ENCODE data around the gene TLR1.
"Not testable (repeated sequence)": the region's sequence is repeated elsewhere in the genome, so short reads cannot be mapped to it uniquely, and the experiment has no call there.

TLR1 gene

DNA sequence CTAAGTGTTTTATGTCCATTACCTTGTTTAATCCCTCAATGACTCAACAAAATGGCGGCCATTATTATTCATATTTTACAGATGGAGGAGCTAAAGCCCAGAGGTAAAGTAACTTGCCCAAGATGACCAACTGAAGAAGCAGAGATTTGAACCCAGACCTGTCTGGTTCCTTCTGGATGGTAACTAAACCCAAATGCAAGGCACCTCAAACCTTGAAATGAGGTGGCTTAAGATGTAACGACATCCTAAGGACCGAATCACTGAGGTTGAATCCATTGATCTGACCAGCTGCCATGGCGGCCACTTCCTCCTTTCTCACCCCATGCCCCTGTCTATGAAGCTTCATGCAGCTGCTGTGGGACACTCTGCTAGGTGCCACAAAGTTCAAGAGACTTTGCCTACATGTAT, 22.7 kb downstream of the TLR1 start:
- DNase-seq (ENCODE audit: low read depth, low spot score), result no peak
- no peak overlapping the region for H3K4me3 ChIP-seq (ENCODE audit: low read length)

GRCh38 chr4:38780833-38781484, 23.6 kb downstream of the TLR1 start:
- no peak overlapping the region for H3K4me3 ChIP-seq (ENCODE audit: low read length)

GRCh38 chr4:38779790-38780189, 24.8 kb downstream of the TLR1 start:
- H3K4me3 ChIP-seq (ENCODE audit: low read length), result no peak overlapping the region
- DNase-seq (ENCODE audit: low read depth, low spot score), result no peak

More at GRCh38 chr4:38780833-38781484, 23.6 kb downstream of the TLR1 start:
- no peak for DNase-seq (ENCODE audit: low read depth, low spot score)

- DNase-seq (ENCODE audit: low read depth, low spot score); H3K4me3 ChIP-seq (ENCODE audit: low read length): not testable (repeated sequence)
These were observed 26.7 kb downstream of the TLR1 start for GRCh38 chr4:38777925-38778324.

DNA sequence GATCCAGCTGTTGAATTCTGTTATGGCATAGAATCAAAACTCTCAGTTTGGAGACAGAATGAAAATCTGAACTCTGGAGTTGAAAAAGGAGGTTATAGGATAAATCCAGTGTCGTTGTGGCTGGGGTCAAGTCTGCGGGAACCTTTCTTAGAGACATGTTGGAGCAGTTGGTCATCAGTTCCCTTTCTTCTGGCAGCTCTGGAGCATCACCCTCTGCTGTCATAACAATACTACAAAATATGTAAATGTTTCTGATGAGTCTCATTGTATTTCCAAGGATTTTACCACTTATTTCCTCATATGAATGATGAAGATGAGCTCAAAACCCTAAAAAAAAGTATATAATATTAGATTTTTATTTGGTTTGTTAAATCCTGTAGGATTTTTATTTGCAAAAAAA, 29.3 kb downstream of the TLR1 start:
- no peak overlapping the region for H3K4me3 ChIP-seq (ENCODE audit: low read length)
- DNase-seq (ENCODE audit: low read depth, low spot score), result no peak

DNA sequence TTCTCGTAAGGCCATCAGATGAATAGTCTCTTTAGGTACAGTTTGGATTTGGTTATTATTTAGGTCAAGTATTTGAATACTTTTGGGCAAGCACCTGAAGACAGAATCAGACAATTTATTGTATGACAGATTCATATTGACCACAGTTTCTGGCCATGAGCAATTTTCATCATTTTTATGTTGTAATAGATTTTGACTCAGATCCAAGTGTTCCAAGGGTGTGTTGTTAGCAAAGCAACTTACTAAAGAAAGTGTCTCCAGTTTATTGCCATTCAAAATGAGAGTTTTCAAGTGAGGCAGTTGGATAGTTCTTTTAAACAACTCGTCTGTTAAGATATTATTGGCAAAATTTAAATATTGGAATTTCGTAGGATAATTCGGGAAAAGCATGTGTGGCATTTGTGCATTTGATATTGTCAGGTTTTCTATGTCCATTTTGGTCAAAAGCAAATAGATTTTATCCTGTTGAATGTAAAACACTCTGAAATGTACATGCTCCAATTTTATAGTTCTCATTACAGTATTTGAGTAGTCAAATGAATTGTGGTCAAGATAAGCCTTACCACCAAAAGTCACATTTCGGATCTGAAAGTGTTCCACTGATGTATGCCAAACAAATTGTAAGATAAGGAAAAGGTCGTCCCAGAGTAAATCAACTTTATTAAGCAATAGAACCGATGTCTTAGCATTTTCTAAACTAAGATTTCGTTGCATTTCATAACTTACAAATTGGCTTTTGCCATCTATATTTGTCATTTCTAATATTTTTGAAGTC, 30.2 kb downstream of the TLR1 start:
- DNase-seq (ENCODE audit: low read depth, low spot score), result no peak

DNA sequence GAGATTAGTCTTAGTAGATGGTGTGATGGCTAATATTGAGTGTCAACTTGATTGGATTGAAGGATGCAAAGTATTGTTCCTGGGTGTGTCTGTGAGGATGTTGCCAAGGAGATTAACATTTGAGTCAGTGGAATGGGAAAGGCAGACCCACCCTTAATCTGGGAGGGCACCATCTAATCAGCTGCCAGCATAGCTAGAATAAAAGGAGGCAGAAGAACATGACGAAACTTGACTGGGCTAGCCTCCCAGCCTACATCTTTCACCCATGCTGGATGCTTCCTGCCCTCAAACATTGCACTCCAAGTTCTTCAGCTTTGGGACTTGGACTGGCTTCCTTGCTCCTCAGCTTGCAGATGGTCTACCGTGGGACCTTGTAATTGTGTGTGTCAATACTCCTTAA, 34.3 kb downstream of the TLR1 start:
- not testable (repeated sequence) for H3K4me3 ChIP-seq (ENCODE audit: low read length); DNase-seq (ENCODE audit: low read depth, low spot score)

More for the DNA sequence above, 30.2 kb downstream of the TLR1 start:
- H3K4me3 ChIP-seq (ENCODE audit: low read length), result no peak overlapping the region

DNA sequence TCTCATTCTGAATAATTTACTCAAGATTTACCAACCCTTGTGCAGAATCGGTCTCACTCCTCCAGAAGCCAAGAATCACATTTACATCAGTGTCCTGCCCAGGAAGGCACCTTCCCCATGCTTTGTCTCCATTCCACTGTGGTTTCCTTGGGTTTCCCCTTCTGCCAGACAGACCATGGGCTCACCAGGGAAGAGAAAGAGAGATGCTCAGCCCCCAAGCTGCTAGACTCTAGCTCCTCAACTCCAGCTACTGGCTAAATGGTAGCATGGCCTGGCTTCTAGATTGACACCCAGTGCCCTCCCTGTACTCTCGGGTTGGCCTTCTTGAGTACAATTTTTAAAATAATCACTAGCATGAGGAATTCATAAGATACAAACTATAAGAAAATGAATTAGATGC, 34.7 kb downstream of the TLR1 start:
- DNase-seq (ENCODE audit: low read depth, low spot score), result no peak
- no peak overlapping the region for H3K4me3 ChIP-seq (ENCODE audit: low read length)

DNA sequence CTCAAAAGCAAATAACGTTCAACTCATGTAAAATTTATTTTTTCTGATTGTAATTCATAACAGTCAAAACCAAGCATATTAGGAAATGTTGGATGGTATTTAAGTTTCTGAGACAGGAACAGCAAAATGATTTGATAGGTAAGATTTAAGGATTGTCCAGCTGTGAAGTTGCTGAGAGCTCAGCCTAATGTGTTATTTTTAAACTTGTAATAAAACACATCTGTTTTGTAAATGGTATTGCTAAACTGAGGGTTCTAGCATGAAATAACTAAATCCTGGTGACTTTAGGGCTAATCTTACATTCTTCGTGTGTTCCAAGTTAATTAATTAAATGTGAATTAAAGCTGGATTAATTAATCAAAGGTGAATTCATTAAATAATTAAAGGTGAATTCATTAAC, 35.1 kb downstream of the TLR1 start:
- no peak for DNase-seq (ENCODE audit: low read depth, low spot score)
- no peak overlapping the region for H3K4me3 ChIP-seq (ENCODE audit: low read length)

DNA sequence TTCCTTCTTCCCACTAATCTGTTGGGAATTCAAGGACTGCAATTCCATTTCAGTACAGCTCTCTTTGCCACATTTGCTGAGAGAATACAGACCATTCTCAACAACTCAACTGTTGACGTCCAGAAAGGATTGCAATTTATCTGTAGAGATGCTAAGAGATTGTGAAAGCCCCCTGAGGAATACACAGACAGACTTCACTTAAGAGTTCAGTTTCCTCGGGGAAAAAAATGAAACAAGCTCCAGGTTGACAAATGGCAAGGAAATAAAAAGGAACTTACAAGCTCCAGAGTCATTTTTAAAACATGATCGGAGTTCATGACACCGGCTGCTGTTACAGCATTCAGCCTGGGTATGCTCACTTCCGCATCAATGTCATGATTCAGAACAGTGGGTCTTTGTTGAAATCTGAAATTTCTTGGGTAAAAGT, 35.6 kb downstream of the TLR1 start:
- no peak overlapping the region for H3K4me3 ChIP-seq (ENCODE audit: low read length)
- no peak for DNase-seq (ENCODE audit: low read depth, low spot score)

GRCh38 chr4:38766940-38767339, 37.7 kb downstream of the TLR1 start:
- not testable (repeated sequence) for DNase-seq (ENCODE audit: low read depth, low spot score)

DNA sequence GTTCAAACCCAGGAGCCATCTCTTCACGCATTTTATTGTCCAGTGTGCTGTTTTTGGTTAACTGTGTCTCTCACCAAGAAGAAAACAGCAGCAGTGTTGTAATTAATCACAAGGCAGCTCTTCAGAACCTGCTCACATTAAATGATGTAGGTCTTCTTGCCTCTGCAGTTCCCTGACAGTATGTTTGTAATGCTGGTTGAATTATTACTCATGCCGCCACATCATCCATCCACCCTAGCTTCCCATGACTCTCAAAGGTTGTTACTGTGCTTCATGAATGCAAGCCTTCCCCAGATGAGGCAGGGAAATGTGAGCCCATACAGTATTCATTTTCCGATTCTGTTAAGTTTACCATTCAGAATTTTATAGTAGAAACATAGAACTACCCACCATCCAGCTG, 39.2 kb downstream of the TLR1 start:
- H3K4me3 ChIP-seq (ENCODE audit: low read length), result no peak overlapping the region
- no peak for DNase-seq (ENCODE audit: low read depth, low spot score)

More at GRCh38 chr4:38766940-38767339, 37.7 kb downstream of the TLR1 start:
- H3K4me3 ChIP-seq (ENCODE audit: low read length), result not testable (repeated sequence)

GRCh38 chr4:38764277-38764676, 40.3 kb downstream of the TLR1 start:
- no peak for DNase-seq (ENCODE audit: low read depth, low spot score)
- H3K4me3 ChIP-seq (ENCODE audit: low read length), result no peak overlapping the region

DNA sequence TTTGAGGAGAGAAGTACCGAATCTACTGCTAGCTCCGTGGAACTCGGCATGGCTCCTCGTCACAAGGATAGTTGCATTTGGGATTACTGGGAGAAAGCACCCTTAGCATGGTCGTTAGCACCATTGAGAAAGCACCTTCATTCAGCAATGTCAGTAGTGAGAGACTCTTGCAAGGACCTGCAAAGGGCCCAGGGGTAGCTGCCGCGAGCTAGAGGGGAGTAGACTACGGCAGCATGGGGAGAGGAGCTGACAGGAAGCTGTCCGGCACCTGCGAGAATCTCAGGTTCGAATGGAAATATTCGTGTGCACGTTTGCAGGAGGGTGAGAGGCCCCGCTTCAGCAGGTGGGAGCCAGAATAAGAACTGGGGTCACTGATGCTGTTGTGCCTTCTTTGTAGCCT, 42.0 kb downstream of the TLR1 start:
- no peak overlapping the region for H3K4me3 ChIP-seq (ENCODE audit: low read length)
- DNase-seq (ENCODE audit: low read depth, low spot score), result no peak

DNA sequence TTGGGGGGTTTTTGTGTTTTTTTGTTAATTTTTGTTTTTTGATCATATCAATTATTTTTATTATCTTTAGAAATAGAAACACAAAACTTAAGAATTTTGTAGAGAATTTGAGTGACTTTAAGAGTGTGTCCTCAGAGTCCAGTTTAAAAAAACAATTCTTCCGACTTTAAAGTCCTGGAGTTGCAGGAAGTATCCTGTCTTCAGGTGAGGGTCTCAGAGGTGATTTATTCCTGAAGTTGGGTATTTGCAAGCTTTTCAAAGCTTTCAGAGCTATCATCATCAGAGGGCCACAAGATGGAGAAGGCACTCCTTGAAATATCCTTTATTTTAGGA, 44.8 kb downstream of the TLR1 start:
- no peak overlapping the region for H3K4me3 ChIP-seq (ENCODE audit: low read length)
- no peak for DNase-seq (ENCODE audit: low read depth, low spot score)

DNA sequence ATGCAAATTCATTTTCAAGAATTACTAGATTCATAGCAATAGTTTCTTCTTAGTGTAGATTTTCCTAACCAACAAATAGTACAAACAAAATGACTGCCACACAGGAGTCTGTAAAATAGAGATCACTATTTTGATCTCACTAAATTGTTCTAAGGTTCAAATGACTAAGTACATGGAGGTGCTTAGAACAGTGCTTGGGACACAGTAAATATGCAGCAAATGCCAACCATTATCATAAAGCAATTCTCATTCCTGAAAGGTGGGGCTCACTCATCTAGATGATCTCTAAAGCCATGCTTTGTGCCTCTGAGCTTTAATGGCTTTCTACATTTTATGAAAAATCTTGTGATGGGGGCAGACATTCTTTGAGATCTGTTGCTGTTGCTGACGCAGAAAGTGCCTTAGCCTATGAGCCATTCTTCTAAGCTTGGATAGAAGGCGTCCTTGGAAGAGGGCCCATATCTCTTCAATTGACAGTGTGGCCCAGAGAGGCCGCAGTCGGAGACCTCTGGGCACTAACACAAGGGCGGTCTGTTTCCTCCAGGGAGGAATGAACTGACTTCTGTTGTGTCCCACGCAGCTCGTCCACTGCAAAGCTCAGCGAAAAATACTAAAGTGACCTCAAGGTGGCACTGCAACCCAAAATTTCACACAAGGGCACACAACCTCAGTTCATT, 45.3 kb downstream of the TLR1 start:
- peak; percentile 30 for DNase-seq (ENCODE audit: low read depth, low spot score)
- no peak overlapping the region for H3K4me3 ChIP-seq (ENCODE audit: low read length)

DNA sequence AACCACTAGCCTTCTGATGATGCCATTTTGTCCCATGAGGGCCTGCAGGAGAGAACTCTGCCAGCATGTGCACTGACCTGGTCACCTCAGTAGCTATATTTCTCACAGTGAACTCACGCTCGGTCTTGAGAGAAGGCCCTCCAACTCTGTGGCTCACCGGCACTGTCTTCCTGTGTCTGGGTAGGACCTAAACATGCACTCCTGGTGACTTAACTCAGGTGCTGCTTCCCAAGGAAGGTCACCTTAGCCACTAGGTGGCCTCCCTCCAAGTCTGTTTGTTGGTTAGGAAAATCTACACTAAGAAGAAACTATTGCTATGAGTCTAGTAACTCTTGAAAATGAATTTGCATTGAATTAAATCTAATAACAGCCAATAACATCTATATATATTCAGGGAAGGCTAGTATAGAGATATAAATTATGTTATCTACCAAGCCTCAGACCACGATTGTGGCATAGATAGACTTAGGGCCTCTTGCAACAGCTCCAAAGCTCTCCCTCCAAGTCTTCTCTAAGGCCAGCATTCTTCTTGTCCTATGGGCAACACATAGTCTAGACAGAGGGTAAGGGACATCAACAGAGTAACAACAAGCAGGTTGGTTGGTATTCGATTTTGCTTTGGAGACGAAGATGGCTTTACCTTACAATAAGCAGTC, 46.5 kb downstream of the TLR1 start:
- no peak overlapping the region for H3K4me3 ChIP-seq (ENCODE audit: low read length)
- peak; percentile 33 for DNase-seq (ENCODE audit: low read depth, low spot score)

DNA sequence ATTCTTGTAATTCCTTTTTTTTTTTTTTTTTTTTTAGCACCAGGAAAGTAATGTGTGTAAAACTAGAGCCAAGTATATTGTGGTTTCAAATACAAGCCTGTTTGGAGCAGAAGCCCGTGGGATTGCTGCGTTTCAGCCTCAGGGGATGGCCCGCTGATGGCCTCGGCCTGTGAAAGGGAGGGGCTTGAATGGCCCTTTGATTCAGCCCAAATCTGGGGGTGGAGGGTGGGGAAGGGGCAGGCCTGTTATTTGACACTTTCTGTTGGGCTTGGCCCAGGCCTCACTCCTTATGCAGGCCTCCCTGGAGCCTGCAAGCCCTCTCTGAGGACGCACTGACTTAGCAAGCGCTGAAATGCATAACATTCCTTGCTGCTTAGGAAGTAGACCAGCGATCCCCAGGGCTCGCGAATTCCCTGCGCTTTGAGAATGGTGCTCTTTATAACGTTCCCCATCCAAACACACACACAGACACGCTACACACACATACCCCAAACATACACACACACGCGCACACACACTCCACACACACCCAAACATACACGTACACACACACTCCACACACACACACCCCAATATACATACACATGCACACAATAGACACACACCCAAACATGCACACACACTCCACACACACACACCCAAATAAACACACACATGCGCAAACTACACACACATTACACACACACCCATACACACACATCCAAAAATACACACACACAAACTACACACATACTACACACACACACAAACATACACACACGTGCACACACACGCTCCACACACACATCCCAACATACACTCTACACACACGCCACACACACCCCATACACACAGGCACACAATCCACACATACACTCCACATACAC, 51.4 kb downstream of the TLR1 start:
- no peak for DNase-seq (ENCODE audit: low read depth, low spot score)
- no peak overlapping the region for H3K4me3 ChIP-seq (ENCODE audit: low read length)

DNA sequence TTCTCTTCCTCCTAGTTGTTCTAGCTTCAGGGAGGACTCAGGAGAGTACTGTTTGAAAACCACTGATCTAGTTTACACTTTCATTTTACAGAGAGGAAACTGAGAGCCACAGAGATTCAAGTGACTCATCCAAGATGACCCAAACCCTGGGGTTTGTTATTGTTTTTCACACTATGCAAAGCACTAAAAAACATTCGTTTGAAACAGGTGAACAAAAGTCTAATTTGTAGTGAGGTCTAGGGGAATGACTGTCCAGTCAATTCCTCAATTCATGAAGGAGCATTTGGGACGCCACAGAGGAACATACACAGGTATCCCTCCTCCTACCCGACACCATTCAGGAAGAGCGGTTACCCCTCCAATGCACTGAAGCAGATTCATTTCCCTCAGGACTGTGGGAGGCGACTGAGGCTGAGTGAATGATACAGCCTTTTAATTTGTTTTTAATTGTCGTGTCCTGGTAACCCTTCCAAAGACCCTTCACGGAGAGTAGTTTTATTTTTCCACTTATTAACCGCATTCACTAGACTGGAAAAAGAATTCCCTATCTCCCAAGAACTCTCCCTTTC, 52.1 kb downstream of the TLR1 start:
- DNase-seq (ENCODE audit: low read depth, low spot score), result no peak
- no peak overlapping the region for H3K4me3 ChIP-seq (ENCODE audit: low read length)

All from Jurkat, Clone E6-1 (cell line).